Trophoblast cell (in vitro differentiated cells and primary cell): Measurements from ENCODE around the gene SLC35F1.

ENCODE experiments used
- DNase-seq, 2 donors: peaks; one replicate each; pipeline ENCODE4 v3.0.0-alpha.2; 2016
- H2AFZ ChIP-seq: 2 replicates; pipeline ENCODE4 v1.6.1; 2013; ENCODE audit warnings: low read length, moderate library complexity, mild to moderate bottlenecking; ENCODE audit not compliant: insufficient read depth, poor library complexity
- H2AK5ac ChIP-seq: 2 replicates; pipeline ENCODE4 v1.6.1; 2013; ENCODE audit warnings: mild to moderate bottlenecking, low read length
- H2BK120ac ChIP-seq: 2 replicates; pipeline ENCODE4 v1.6.1; 2013; ENCODE audit warnings: low read length, mild to moderate bottlenecking, moderate library complexity; ENCODE audit not compliant: insufficient read depth, poor library complexity
- H2BK12ac ChIP-seq: 2 replicates; pipeline ENCODE4 v1.6.1; 2013; ENCODE audit warnings: mild to moderate bottlenecking, low read length, moderate library complexity
- H2BK5ac ChIP-seq: 2 replicates; pipeline ENCODE4 v1.6.1; 2013; ENCODE audit warnings: low read length, low read depth, moderate library complexity, mild to moderate bottlenecking; ENCODE audit not compliant: poor library complexity
- H3K14ac ChIP-seq: 2 replicates; pipeline ENCODE4 v1.6.1; 2013; ENCODE audit warnings: mild to moderate bottlenecking, low read length
- H3K18ac ChIP-seq: 2 replicates; pipeline ENCODE4 v1.6.1; 2013; ENCODE audit warnings: mild to moderate bottlenecking, low read length
- H3K23ac ChIP-seq: 2 replicates; pipeline ENCODE4 v1.6.1; 2013; ENCODE audit warnings: low read length
- H3K27ac ChIP-seq: 2 replicates; pipeline ENCODE4 v1.5.1; 2013; ENCODE audit warnings: low read depth, mild to moderate bottlenecking, inconsistent platforms, low read length, moderate library complexity
- H3K27me3 ChIP-seq: 2 replicates; pipeline ENCODE4 v1.6.1; 2013; ENCODE audit warnings: inconsistent platforms, mild to moderate bottlenecking, low read length, moderate library complexity; ENCODE audit not compliant: insufficient read depth
- H3K36me3 ChIP-seq, 2 experiments: 1 replicate in 1 of 2; 2 replicates in 1 of 2; pipeline ENCODE4 v1.6.1; 2013; ENCODE audit warnings: low read length in 2 of 2, mild to moderate bottlenecking in 2 of 2, moderate library complexity in 1 of 2; ENCODE audit not compliant: insufficient read depth in 2 of 2, control insufficient read depth in 1 of 2
- H3K4ac ChIP-seq: 2 replicates; pipeline ENCODE4 v1.6.1; 2013; ENCODE audit warnings: low read depth, mild to moderate bottlenecking, low read length, moderate library complexity
- H3K4me1 ChIP-seq, 2 experiments: 1 replicate in 1 of 2; 2 replicates in 1 of 2; pipeline ENCODE4 v1.6.1; 2013; ENCODE audit warnings: low read length in 2 of 2, mild to moderate bottlenecking in 2 of 2, moderate library complexity in 1 of 2; ENCODE audit not compliant: insufficient read depth in 2 of 2, control insufficient read depth in 1 of 2
- H3K4me2 ChIP-seq: 2 replicates; pipeline ENCODE4 v1.6.1; 2013; ENCODE audit warnings: inconsistent platforms, mild to moderate bottlenecking, low read length, moderate library complexity
- H3K4me3 ChIP-seq: 2 replicates; pipeline ENCODE4 v1.5.1; 2013; ENCODE audit warnings: mild to moderate bottlenecking, low read depth, low read length, inconsistent platforms
- H3K79me1 ChIP-seq: one replicate; pipeline ENCODE4 v1.6.1; 2013; ENCODE audit warnings: low read length
- H3K79me2 ChIP-seq: 2 replicates; pipeline ENCODE4 v1.6.1; 2013; ENCODE audit warnings: low read length, mild to moderate bottlenecking; ENCODE audit not compliant: control insufficient read depth, insufficient read depth, poor library complexity
- H3K9ac ChIP-seq: 2 replicates; pipeline ENCODE4 v1.6.1; 2013; ENCODE audit warnings: mild to moderate bottlenecking, low read length
- H3K9me3 ChIP-seq: 2 replicates; pipeline ENCODE4 v1.6.1; 2013; ENCODE audit warnings: low read depth, mild to moderate bottlenecking, control low read depth, inconsistent platforms, low read length; ENCODE audit not compliant: insufficient read depth
- H4K12ac ChIP-seq: 2 replicates; pipeline ENCODE4 v1.6.1; 2013; ENCODE audit warnings: low read depth, mild to moderate bottlenecking, low read length, moderate library complexity
- H4K8ac ChIP-seq: 2 replicates; pipeline ENCODE4 v1.6.1; 2013; ENCODE audit warnings: low read depth, mild to moderate bottlenecking, low read length, moderate library complexity
- H4K91ac ChIP-seq: one replicate; pipeline ENCODE4 v1.6.1; 2013; ENCODE audit warnings: low read depth, mild to moderate bottlenecking, low read length, moderate library complexity
- WGBS: extraction: QIAGEN DNeasy Blood & Tissue Kit; methylation state at CpG from one replicate; pipeline ENCODE4 v1.1.7; 2013; ENCODE audit warnings: missing lambda C conversion rate; ENCODE audit not compliant: insufficient read length, insufficient coverage; ENCODE audit errors: extremely low coverage; 5-methylcytosine and 5-hydroxymethylcytosine counted together

Gene SLC35F1

DNA sequence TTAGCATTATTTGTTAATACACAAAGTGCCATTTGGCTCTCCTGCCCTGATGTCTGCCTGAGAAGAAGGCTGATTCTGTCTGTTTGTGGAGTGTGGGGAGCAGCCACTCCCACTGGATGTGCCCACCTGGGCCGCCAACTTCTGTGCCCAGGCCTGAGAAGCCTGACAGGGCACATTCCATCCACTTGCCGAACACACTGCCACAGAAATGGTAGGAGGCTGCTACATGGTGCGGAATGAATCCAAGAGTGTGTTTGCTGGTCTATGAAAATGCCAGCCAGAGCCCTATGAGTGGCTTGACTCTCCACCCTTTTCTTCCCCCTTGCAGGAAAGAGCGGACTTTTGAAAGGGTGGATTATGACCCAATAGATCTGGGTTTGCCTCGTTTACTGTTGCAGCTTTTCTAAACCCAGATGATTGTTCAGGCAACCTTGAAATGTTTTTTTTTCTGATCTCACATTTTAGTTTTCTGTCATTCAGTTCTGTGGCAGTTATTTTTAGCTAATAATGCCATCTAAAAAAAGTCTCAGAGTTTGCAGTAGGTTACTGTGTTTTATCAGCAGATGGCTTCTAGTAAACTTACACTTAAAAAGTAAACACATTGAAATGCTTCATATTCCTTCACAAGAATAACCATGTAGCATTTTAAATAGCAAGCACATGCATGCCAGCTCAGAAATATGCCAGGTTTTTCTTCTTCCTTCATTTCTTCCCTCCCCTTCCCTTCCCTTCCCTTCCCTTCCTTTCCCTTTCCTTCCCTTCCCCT lies 196.5 kb downstream of the SLC35F1 start:
- no peak overlapping the region for H3K23ac ChIP-seq
- no peak overlapping the region for H2AK5ac ChIP-seq
- H3K27ac ChIP-seq = no peak overlapping the region
- DNase-seq = no peak
- no peak overlapping the region for H3K18ac ChIP-seq
- H3K4me2 ChIP-seq = no peak overlapping the region
- H3K79me1 ChIP-seq = no peaks in the 10 kb centered on the region
- no peak overlapping the region for H2AFZ ChIP-seq
- H4K12ac ChIP-seq = no peak overlapping the region
- H3K36me3 ChIP-seq = no peaks in the 10 kb centered on the region
- no peak overlapping the region for H4K91ac ChIP-seq
- H4K8ac ChIP-seq = no peak overlapping the region
- no peak overlapping the region for H2BK120ac ChIP-seq
- no peak overlapping the region for H3K9ac ChIP-seq
- H3K9me3 ChIP-seq = peaks cover 3% of the 10 kb centered on the region
- no peaks in the 10 kb centered on the region for H3K79me2 ChIP-seq
- H3K14ac ChIP-seq = no peak overlapping the region
- H3K4me3 ChIP-seq = no peak overlapping the region
- H2BK12ac ChIP-seq = no peak overlapping the region
- no peaks in the 10 kb centered on the region for H3K4me1 ChIP-seq
- no peak overlapping the region for H2BK5ac ChIP-seq
- WGBS = no CpG with 5 or more reads among the region's 5 CpGs
- no peaks in the 10 kb centered on the region for H3K27me3 ChIP-seq
- no peak overlapping the region for H3K4ac ChIP-seq

DNA sequence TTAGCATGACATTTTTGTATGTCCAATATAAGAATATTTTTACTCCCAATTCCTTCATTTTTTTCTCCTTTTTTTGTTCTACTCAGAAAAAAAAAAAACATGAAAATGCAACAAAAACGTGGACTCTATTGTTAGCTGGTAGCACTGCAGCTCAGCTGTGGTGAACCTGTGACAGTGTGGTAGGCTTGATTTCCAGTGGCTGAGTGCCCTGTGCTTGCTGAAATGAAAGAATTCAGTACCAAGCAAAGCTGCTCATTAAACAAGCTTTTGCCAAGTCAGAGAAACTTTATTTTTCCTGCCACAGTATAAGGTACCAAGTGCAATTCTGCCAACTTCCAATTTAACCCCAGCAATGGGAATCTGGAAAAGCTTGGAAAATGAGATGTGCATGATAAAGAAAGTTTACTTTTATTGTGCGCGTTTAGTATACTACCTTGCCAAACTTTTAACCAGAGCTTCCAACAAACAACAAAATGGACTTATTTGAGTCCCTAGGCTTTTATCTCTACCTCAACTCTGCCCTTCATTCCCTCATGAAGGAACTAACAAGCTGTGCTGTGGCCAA lies 215.2 kb downstream of the SLC35F1 start:
- Histone ChIP-seq H3K18ac (no peak overlapping the region), H3K4me3 (no peak overlapping the region), H2AK5ac (no peak overlapping the region), H4K91ac (no peak overlapping the region), H3K9ac (no peak overlapping the region), H3K27me3 (no peaks in the 10 kb centered on the region), H4K12ac (no peak overlapping the region), H3K9me3 (no peaks in the 10 kb centered on the region), H3K23ac (no peak overlapping the region), H3K27ac (no peak overlapping the region), H4K8ac (no peak overlapping the region), H2AFZ (no peak overlapping the region), H2BK5ac (no peak overlapping the region), H3K4ac (no peak overlapping the region), H3K79me2 (no peaks in the 10 kb centered on the region), H3K36me3 (no peaks in the 10 kb centered on the region), H3K79me1 (no peaks in the 10 kb centered on the region), H2BK12ac (no peak overlapping the region), H3K4me2 (no peak overlapping the region), H3K14ac (no peak overlapping the region), H3K4me1 (no peaks in the 10 kb centered on the region), H2BK120ac (no peak overlapping the region)
- no peak for DNase-seq
- WGBS = no CpG with 5 or more reads among the region's 3 CpGs

- WGBS = no CpG with 5 or more reads among the region's 1 CpG
- H3K18ac ChIP-seq = no peak overlapping the region
- H2AK5ac ChIP-seq = no peak overlapping the region
- no peak overlapping the region for H2BK120ac ChIP-seq
- no peak overlapping the region for H3K4ac ChIP-seq
- H4K91ac ChIP-seq = no peak overlapping the region
- H3K9me3 ChIP-seq = no peaks in the 10 kb centered on the region
- H4K8ac ChIP-seq = no peak overlapping the region
- H3K4me1 ChIP-seq = no peaks in the 10 kb centered on the region
- H3K36me3 ChIP-seq = no peaks in the 10 kb centered on the region
- no peak overlapping the region for H3K27ac ChIP-seq
- no peak overlapping the region for H3K14ac ChIP-seq
- H2BK12ac ChIP-seq = no peak overlapping the region
- H3K27me3 ChIP-seq = no peaks in the 10 kb centered on the region
- H4K12ac ChIP-seq = no peak overlapping the region
- DNase-seq = no peak
- no peaks in the 10 kb centered on the region for H3K79me2 ChIP-seq
- H3K23ac ChIP-seq = no peak overlapping the region
- no peak overlapping the region for H3K4me3 ChIP-seq
- H3K9ac ChIP-seq = no peak overlapping the region
- H2BK5ac ChIP-seq = no peak overlapping the region
- no peak overlapping the region for H2AFZ ChIP-seq
- H3K79me1 ChIP-seq = no peaks in the 10 kb centered on the region
- H3K4me2 ChIP-seq = no peak overlapping the region
Measured at GRCh38 chr6:118122801-118123200, 215.7 kb downstream of the SLC35F1 start.

GRCh38 chr6:118123503-118124037 lies 216.5 kb downstream of the SLC35F1 start:
- no peak overlapping the region for H3K23ac ChIP-seq
- WGBS = no CpG with 5 or more reads among the region's 1 CpG
- no peak overlapping the region for H4K91ac ChIP-seq
- no peaks in the 10 kb centered on the region for H3K79me1 ChIP-seq
- H3K27ac ChIP-seq = no peak overlapping the region
- H3K9ac ChIP-seq = no peak overlapping the region
- H3K4me2 ChIP-seq = no peak overlapping the region
- H3K27me3 ChIP-seq = no peaks in the 10 kb centered on the region
- H2AK5ac ChIP-seq = no peak overlapping the region
- no peaks in the 10 kb centered on the region for H3K4me1 ChIP-seq
- H4K8ac ChIP-seq = no peak overlapping the region
- no peak overlapping the region for H3K14ac ChIP-seq
- H3K9me3 ChIP-seq = no peaks in the 10 kb centered on the region
- no peak overlapping the region for H2BK12ac ChIP-seq
- H3K79me2 ChIP-seq = no peaks in the 10 kb centered on the region
- no peak overlapping the region for H2AFZ ChIP-seq
- H4K12ac ChIP-seq = no peak overlapping the region
- H3K36me3 ChIP-seq = no peaks in the 10 kb centered on the region
- H3K18ac ChIP-seq = no peak overlapping the region
- no peak for DNase-seq
- H3K4me3 ChIP-seq = no peak overlapping the region
- H2BK5ac ChIP-seq = no peak overlapping the region
- H3K4ac ChIP-seq = no peak overlapping the region
- H2BK120ac ChIP-seq = no peak overlapping the region
